GM04504 (cell line): ENCODE data around the gene PCDHGB1.
"Not testable (repeated sequence)": the region's sequence is repeated elsewhere in the genome, so short reads cannot be mapped to it uniquely, and the experiment has no call there.

Experiments
- DNase-seq: peaks from one replicate; pipeline ENCODE4 v3.0.0-alpha.2; 2012; ENCODE audit warnings: low read depth

Gene PCDHGB1

DNA sequence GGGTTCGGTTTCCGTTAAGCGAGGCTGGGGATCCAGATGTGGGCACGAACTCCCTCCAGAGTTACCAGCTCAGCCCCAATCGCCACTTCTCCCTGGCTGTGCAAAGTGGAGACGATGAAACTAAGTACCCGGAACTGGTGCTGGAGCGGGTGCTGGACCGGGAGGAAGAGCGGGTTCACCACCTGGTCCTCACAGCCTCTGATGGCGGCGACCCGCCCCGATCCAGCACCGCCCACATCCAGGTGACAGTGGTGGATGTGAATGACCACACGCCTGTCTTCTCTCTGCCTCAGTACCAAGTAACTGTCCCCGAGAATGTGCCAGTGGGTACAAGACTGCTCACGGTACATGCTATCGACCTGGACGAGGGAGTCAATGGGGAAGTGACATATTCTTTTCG is 33.4 kb downstream of the PCDHGB1 start:
- DNase-seq, result no peak

DNA sequence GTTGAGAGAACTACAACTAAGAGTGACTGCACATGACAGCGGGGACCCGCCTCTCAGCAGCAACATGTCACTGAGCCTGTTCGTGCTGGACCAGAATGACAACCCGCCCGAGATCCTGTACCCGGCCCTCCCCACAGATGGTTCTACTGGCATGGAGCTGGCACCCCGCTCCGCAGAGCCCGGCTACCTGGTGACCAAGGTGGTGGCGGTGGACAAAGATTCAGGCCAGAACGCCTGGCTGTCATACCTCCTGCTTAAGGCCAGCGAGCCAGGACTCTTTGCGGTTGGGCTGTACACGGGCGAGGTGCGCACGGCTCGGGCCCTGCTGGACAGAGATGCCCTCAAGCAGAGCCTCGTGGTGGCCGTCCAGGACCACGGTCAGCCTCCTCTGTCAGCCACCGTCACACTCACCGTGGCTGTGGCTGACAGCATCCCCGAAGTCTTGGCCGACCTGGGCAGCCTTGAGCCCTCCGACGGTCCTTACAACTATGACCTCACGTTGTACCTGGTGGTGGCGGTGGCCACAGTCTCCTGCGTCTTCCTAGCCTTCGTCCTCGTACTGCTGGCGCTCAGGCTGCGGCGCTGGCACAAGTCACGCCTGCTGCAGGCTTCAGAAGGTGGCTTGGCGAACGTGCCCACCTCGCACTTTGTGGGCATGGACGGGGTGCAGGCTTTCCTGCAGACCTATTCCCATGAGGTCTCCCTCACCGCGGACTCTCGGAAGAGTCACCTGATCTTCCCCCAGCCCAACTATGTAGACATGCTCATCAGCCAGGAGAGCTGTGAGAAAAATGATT is 34.8 kb downstream of the PCDHGB1 start:
- DNase-seq, result no peak

DNA sequence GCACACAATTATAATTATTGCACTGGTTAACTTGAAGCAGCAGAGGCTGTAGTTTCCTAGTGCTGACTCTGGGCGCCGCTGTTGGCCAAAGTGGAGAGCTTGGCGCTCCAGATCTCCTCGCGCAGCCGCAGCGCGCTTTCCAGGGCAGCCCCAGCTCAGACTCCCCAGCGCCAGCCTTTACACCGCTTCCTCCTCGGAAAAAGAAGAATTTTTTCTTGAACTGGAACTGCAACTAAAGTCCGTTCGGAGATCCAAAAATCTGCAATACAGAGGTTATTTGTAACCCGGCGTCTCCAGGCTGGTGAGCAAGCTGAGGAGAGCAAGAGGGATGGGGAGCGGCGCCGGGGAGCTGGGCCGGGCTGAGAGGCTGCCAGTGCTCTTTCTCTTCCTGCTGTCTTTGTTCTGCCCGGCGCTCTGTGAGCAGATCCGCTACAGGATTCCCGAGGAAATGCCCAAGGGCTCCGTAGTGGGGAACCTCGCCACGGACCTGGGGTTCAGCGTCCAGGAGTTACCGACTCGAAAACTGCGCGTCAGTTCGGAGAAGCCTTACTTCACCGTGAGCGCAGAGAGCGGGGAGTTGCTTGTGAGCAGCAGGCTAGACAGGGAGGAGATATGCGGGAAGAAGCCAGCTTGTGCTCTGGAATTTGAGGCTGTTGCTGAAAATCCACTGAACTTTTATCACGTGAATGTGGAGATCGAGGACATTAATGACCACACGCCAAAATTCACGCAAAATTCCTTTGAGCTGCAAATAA is 37.8 kb downstream of the PCDHGB1 start, which contains the start of gene PCDHGB4:
Gene PCDHGB4 (plus strand): TSS at position 142 of the 755 bp plus-strand sequence. CDS start 187 bp downstream, at position 329.
- DNase-seq, result not testable (repeated sequence)

DNA sequence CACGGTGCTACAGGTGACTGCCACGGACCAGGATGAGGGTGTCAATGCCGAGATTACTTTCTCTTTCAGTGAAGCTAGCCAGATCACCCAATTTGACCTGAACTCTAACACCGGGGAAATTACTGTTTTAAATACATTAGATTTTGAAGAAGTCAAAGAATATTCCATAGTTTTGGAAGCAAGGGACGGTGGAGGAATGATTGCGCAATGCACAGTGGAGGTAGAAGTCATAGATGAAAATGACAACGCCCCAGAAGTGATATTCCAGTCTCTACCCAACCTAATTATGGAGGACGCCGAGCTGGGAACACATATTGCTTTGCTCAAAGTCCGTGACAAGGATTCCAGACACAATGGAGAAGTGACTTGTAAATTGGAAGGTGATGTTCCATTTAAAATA is 38.8 kb downstream of the PCDHGB1 start:
- DNase-seq, result no peak

GRCh38 chr5:141389153-141390042 is 39.5 kb downstream of the PCDHGB1 start:
- no peak for DNase-seq

- no peak for DNase-seq
These were observed 42.7 kb downstream of the PCDHGB1 start, which contains the start of gene PCDHGA8 for GRCh38 chr5:141392429-141393198. Gene PCDHGA8, plus strand, starts transcription at chr5:141392633. Its CDS starts 181 bp downstream, at chr5:141392814.

GRCh38 chr5:141393267-141393666 is 43.4 kb downstream of the PCDHGB1 start:
- no peak for DNase-seq

DNA sequence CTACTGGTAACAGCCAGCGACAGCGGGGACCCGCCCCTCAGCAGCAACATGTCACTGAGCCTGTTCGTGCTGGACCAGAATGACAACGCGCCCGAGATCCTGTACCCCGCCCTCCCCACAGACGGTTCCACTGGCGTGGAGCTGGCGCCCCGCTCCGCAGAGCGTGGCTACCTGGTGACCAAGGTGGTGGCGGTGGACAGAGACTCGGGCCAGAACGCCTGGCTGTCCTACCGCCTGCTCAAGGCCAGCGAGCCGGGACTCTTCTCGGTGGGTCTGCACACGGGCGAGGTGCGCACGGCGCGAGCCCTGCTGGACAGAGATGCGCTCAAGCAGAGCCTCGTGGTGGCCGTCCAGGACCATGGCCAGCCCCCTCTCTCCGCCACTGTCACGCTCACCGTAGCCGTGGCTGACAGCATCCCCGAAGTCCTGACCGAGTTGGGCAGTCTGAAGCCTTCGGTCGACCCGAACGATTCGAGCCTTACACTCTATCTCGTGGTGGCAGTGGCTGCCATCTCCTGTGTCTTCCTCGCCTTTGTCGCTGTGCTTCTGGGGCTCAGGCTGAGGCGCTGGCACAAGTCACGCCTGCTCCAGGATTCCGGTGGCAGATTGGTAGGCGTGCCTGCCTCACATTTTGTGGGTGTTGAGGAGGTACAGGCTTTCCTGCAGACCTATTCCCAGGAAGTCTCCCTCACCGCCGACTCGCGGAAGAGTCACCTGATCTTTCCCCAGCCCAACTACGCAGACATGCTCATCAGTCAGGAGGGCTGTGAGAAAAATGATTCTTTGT is 44.7 kb downstream of the PCDHGB1 start:
- DNase-seq, result not testable (repeated sequence)

DNA sequence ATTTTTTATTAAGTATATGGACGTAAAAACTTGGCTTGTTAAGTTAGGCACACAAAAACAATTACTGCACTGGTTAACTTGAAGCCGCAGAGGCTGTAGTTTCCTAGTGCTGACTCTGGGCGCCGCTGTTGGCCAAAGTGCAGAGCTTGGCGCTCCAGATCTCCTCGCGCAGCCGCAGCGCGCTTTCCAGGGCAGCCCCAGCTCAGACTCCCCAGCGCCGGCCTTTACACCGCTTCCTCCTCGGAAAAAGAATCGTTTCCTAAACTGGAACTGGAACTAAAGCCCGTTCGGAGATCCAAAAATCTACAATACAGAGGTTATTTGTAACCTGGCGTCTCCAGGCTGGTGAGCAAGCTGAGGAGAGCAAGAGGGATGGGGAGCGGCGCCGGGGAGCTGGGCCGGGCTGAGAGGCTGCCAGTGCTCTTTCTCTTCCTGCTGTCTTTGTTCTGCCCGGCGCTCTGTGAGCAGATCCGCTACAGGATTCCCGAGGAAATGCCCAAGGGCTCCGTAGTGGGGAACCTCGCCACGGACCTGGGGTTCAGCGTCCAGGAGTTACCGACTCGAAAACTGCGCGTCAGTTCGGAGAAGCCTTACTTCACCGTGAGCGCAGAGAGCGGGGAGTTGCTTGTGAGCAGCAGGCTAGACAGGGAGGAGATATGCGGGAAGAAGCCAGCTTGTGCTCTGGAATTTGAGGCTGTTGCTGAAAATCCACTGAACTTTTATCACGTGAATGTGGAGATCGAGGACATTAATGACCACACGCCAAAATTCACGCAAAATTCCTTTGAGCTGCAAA is 48.1 kb downstream of the PCDHGB1 start, which contains the start of gene PCDHGB5:
Gene PCDHGB5 (plus strand): TSS at position 192 of the 796 bp plus-strand sequence. CDS start 181 bp downstream, at position 373.
- DNase-seq, result not testable (repeated sequence)

DNA sequence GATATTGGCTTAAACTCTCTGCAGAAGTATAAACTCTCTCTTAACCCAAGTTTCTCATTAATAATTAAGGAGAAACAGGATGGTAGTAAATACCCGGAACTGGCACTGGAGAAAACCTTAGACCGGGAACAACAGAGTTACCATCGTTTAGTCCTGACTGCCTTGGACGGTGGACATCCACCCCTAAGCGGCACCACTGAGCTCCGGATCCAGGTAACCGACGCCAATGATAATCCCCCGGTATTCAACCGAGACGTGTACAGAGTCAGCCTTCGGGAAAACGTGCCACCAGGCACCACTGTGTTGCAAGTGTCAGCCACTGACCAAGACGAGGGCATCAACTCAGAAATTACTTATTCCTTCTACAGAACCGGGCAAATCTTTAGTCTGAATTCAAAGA is 48.7 kb downstream of the PCDHGB1 start:
- DNase-seq, result no peak

- DNase-seq, result no peak
These were observed 49.8 kb downstream of the PCDHGB1 start for GRCh38 chr5:141399555-141400258.
